Pancreas (tissue), 10 donors: ENCODE results near the gene TSHZ1. TPM values are rescaled to one million over a fixed set of nuclear protein-coding genes. Genes with fewer than 3 reads are reported as not detected.

Source experiments
- ATAC-seq, 4 donors: fragments of 200-7000 bp; cut with Tn5 transposase; one replicate each; pipeline versions ENCODE4 v1.8.0 to v1.9.1; 2020; ENCODE audit warnings: mild to moderate bottlenecking in 4 of 4, moderate library complexity in 4 of 4
- DNase-seq, 6 donors: peaks; one replicate each; pipeline ENCODE4 v3.0.0-alpha.2; 2020
- FAIRE-seq: peaks from 2 replicates; lab custom pipeline; 2012; peaks lifted over from hg19 to GRCh38; lab: Jason Lieb, UNC
- H3K27ac ChIP-seq, 4 donors: fragments of 200-600 bp; sonication (generic); 1 replicate in 3 of 4; 2 replicates in 1 of 4; pipeline versions ENCODE4 v1.5.0 to v1.8.0; 2020
- H3K27me3 ChIP-seq, 4 donors: fragments of 200-600 bp; one replicate each; pipeline ENCODE4 v1.8.0; 2021
- H3K36me3 ChIP-seq, 3 donors: fragments of 200-600 bp; sonication (generic) in 1 of 3; one replicate each; pipeline versions ENCODE4 v1.5.0 to v1.8.0; 2020 to 2021
- H3K4me1 ChIP-seq, 3 donors: fragments of 200-600 bp; one replicate each; pipeline ENCODE4 v1.8.0; 2021
- H3K4me3 ChIP-seq, 4 donors: fragments of 200-600 bp; sonication (generic) in 2 of 4; one replicate each; pipeline versions ENCODE4 v1.5.0 to v1.8.0; 2020 to 2021
- H3K9me3 ChIP-seq, 4 donors: fragments of 200-600 bp; one replicate each; pipeline ENCODE4 v1.8.0; 2021
- CTCF ChIP-seq, 4 donors: fragments of 200-600 bp; sonication (generic) in 3 of 4; IDR thresholded peaks; one replicate each; pipeline versions ENCODE4 v1.5.0 to v1.8.0; 2021; ENCODE audit warnings: antibody characterized with exemption in 4 of 4
- WGBS, 2 donors: extraction: QIAGEN DNeasy Blood & Tissue Kit; methylation state at CpG; one replicate each; pipeline ENCODE4 v1.1.7; 2013; 5-methylcytosine and 5-hydroxymethylcytosine counted together
- intact Hi-C, 3 donors: fragments of 100-400 bp; cut with DNase I; formaldehyde crosslinking; loops; one replicate each; pipeline versions ENCODE4 v1.11.1 to v1.14.2; 2022
- polyA plus RNA-seq, 2 donors: library from polyadenylated mRNA; stranded (reverse); fragments of 200-250 nt; gene quantifications; one replicate each; pipeline ENCODE4 v1.2.3, GENCODE V29; 2013
- total RNA-seq, 6 donors: library from RNA; stranded (reverse); fragmentation: NEBNext Ultra II Directional in 4 of 6; extraction: Animal tissue kit (Norgen Biotek cat#: 25700) in 4 of 6; gene quantifications; one replicate each; pipeline versions ENCODE4 v1.2.1 to v1.2.4, GENCODE V29; 2021 to 2023
- donor health status: healthy with polysubstance abuse.
- donor health status: DM: no; HTN: no; CAD: no; lungs with moderate emphysema.
- donor health status: DM: no; HTN: no; CAD: no.
- donor health status: control.
- donor health status: control.
- donor health status: Bipolar disorder and iron deficiency.
- donor health status: DM: yes; HTN: yes; CAD: no.
- donor health status: DM: no; HTN: no; CAD: no.
- donor health status: DM: no; HTN: no; CAD: no.
- donor health status: DM: yes; HTN: yes; CAD: no.

TSHZ1 gene
- total and polyA plus RNA-seq, 8 donors = 4.7 to 13.6 (median 7.6) TPM

GRCh38 chr18:75317300-75317699, 106.7 kb downstream of the TSHZ1 start:
- Histone ChIP-seq H3K4me1 (no peaks in the 10 kb centered on the region), H3K27ac (no peak overlapping the region), H3K9me3 (no peaks in the 10 kb centered on the region), H3K4me3 (no peak overlapping the region), H3K27me3 (no peaks in the 10 kb centered on the region), H3K36me3 (no peaks in the 10 kb centered on the region)
- ATAC-seq (no peak), FAIRE-seq (no peak), DNase-seq (no peak)
- TF ChIP-seq CTCF (IDR thresholded peaks at IDR 0.05) = no peak
- intact Hi-C loops = no loop called here
- WGBS, 2 donors = 88 to 96% methylated on average over 17 of the region's 17 CpGs

- H3K27ac ChIP-seq = no peak overlapping the region
- no peak for TF ChIP-seq CTCF (IDR thresholded peaks at IDR 0.05)
- no peaks in the 10 kb centered on the region for H3K4me1 ChIP-seq
- no peak for ATAC-seq
- DNase-seq = no peak
- no peaks in the 10 kb centered on the region for H3K9me3 ChIP-seq
- intact Hi-C loops = no loop called here
- H3K36me3 ChIP-seq = no peaks in the 10 kb centered on the region
- H3K27me3 ChIP-seq = no peaks in the 10 kb centered on the region
- no peak overlapping the region for H3K4me3 ChIP-seq
- 86 to 90% methylated on average over 11 of the region's 11 CpGs for WGBS, 2 donors
- no peak for FAIRE-seq
Measured at GRCh38 chr18:75317703-75318102, 107.1 kb downstream of the TSHZ1 start.

GRCh38 chr18:75319905-75320304, 109.3 kb downstream of the TSHZ1 start:
- no peaks in the 10 kb centered on the region for H3K36me3 ChIP-seq
- ATAC-seq (no peak), FAIRE-seq (no peak), DNase-seq (no peak)
- no peaks in the 10 kb centered on the region for H3K9me3 ChIP-seq
- no peak for TF ChIP-seq CTCF (IDR thresholded peaks at IDR 0.05)
- H3K27ac ChIP-seq = no peak overlapping the region
- H3K4me1 ChIP-seq = no peaks in the 10 kb centered on the region
- 84 to 90% methylated on average over 9 of the region's 9 CpGs for WGBS, 2 donors
- H3K4me3 ChIP-seq = no peak overlapping the region
- intact Hi-C loops = no loop called here
- H3K27me3 ChIP-seq = no peaks in the 10 kb centered on the region

- H3K9me3 ChIP-seq = no peaks in the 10 kb centered on the region
- FAIRE-seq = no peak
- H3K27ac ChIP-seq = no peak overlapping the region
- H3K27me3 ChIP-seq = no peaks in the 10 kb centered on the region
- no peak for ATAC-seq
- no peaks in the 10 kb centered on the region for H3K36me3 ChIP-seq
- intact Hi-C loops = no loop called here
- no peaks in the 10 kb centered on the region for H3K4me1 ChIP-seq
- no peak for TF ChIP-seq CTCF (IDR thresholded peaks at IDR 0.05)
- H3K4me3 ChIP-seq = no peak overlapping the region
- 94% methylated on average over 9 of the region's 9 CpGs for WGBS, 2 donors
- DNase-seq = no peak
Measured at GRCh38 chr18:75320506-75320905, 109.9 kb downstream of the TSHZ1 start.

GRCh38 chr18:75321431-75321830, 110.8 kb downstream of the TSHZ1 start:
- Histone ChIP-seq H3K9me3 (peaks cover 0 to 3% (median 0%) of the 10 kb centered on the region in 4 donors), H3K4me1 (no peaks in the 10 kb centered on the region), H3K4me3 (no peak overlapping the region), H3K36me3 (no peaks in the 10 kb centered on the region), H3K27ac (no peak overlapping the region), H3K27me3 (no peaks in the 10 kb centered on the region)
- intact Hi-C loops = no loop called here
- FAIRE-seq = no peak
- no peak for TF ChIP-seq CTCF (IDR thresholded peaks at IDR 0.05)
- DNase-seq = no peak
- 84% methylated on average over 6 of the region's 6 CpGs for WGBS, 2 donors
- no peak for ATAC-seq
